Kidney tubule cell (primary cell): ENCODE measurements around the gene EFCAB6.

Source experiments
- DNase-seq: peaks from one replicate; pipeline ENCODE4 v3.0.0-alpha.2; 2018; ENCODE audit warnings: low spot score

Gene EFCAB6

GRCh38 chr22:43818981-43819380 lies 6.9 kb upstream of the EFCAB6 start:
- DNase-seq, result no peak

- DNase-seq, result no peak
Observed at GRCh38 chr22:43817402-43817801, 5.3 kb upstream of the EFCAB6 start.

- no peak for DNase-seq
Observed at GRCh38 chr22:43814264-43814663, 2.2 kb upstream of the EFCAB6 start.

- DNase-seq, result no peak
Observed at GRCh38 chr22:43812890-43813289, 785 bp upstream of the EFCAB6 start.

GRCh38 chr22:43811777-43812148 lies 342 bp downstream of the EFCAB6 start:
- peak; percentile 38 for DNase-seq

GRCh38 chr22:43802897-43803495 lies 9.1 kb downstream of the EFCAB6 start:
- no peak for DNase-seq

- DNase-seq, result no peak
Observed at GRCh38 chr22:43800970-43801369, 11.1 kb downstream of the EFCAB6 start.

- DNase-seq, result peak; percentile 94
Observed at GRCh38 chr22:43798492-43798891, 13.6 kb downstream of the EFCAB6 start.

GRCh38 chr22:43796567-43796966 lies 15.5 kb downstream of the EFCAB6 start:
- DNase-seq, result peak; percentile 28

- DNase-seq, result no peak
Observed at GRCh38 chr22:43795320-43795719, 16.8 kb downstream of the EFCAB6 start.

- DNase-seq, result no peak
Observed at GRCh38 chr22:43792905-43793304, 19.2 kb downstream of the EFCAB6 start.

- DNase-seq, result peak; percentile 98
Observed at GRCh38 chr22:43789452-43789851, 22.7 kb downstream of the EFCAB6 start.

- no peak for DNase-seq
Observed at GRCh38 chr22:43783777-43784176, 28.3 kb downstream of the EFCAB6 start.

GRCh38 chr22:43782448-43782847 lies 29.7 kb downstream of the EFCAB6 start:
- DNase-seq, result no peak

GRCh38 chr22:43777286-43777685 lies 34.8 kb downstream of the EFCAB6 start:
- DNase-seq, result peak; percentile 88

- peak; percentile 13 for DNase-seq
Observed at GRCh38 chr22:43776081-43776670, 35.9 kb downstream of the EFCAB6 start.

- DNase-seq, result no peak
Observed at GRCh38 chr22:43774318-43774915, 37.7 kb downstream of the EFCAB6 start.

GRCh38 chr22:43772831-43773230 lies 39.3 kb downstream of the EFCAB6 start:
- DNase-seq, result no peak

GRCh38 chr22:43755452-43755851 lies 56.7 kb downstream of the EFCAB6 start:
- DNase-seq, result no peak

- DNase-seq, result no peak
Observed at GRCh38 chr22:43755011-43755410, 57.1 kb downstream of the EFCAB6 start.

GRCh38 chr22:43754176-43754575 lies 57.9 kb downstream of the EFCAB6 start:
- no peak for DNase-seq

GRCh38 chr22:43753688-43754087 lies 58.4 kb downstream of the EFCAB6 start:
- no peak for DNase-seq

GRCh38 chr22:43750751-43751150 lies 61.4 kb downstream of the EFCAB6 start:
- DNase-seq, result no peak

GRCh38 chr22:43749473-43749872 lies 62.6 kb downstream of the EFCAB6 start:
- DNase-seq, result no peak
